BJ (cell line): ENCODE measurements around the gene CCDC12. TPM values are rescaled to one million over a fixed set of nuclear protein-coding genes. Genes with fewer than 3 reads are reported as not detected.

Source experiments
- CTCF ChIA-PET: fragments of 350-600 bp; formaldehyde crosslinking; extraction: SDS; loops from one replicate; lab custom pipeline; 2021; ENCODE audit warnings: antibody characterized with exemption, inconsistent platforms; lab: Yijun Ruan, JAX
- POLR2A ChIA-PET: fragments of 300-600 bp; sonication (Branson Sonifier 250); formaldehyde crosslinking; extraction: SDS; loops from one replicate; lab custom pipeline; 2021; ENCODE audit warnings: antibody characterized with exemption; lab: Charles Lee
- DNase-seq: peaks from one replicate; pipeline ENCODE4 v3.0.0-alpha.2; 2011; ENCODE audit warnings: low read depth
- H3K27me3 ChIP-seq: 2 replicates; pipeline ENCODE4 v1.6.0; 2011; ENCODE audit warnings: low read length; ENCODE audit not compliant: control insufficient read depth, insufficient read depth
- H3K36me3 ChIP-seq: 2 replicates; pipeline ENCODE4 v1.5.1; 2011; ENCODE audit warnings: low read length; ENCODE audit not compliant: control insufficient read depth, insufficient read depth
- H3K4me3 ChIP-seq: 2 replicates; pipeline ENCODE4 v1.5.1; 2011; ENCODE audit warnings: low read depth, mild to moderate bottlenecking, control low read depth, low read length
- CTCF ChIP-seq: IDR thresholded peaks from 2 replicates; pipeline ENCODE4 v1.5.1; 2011; ENCODE audit warnings: low read depth, mild to moderate bottlenecking, control low read depth, inconsistent platforms, low read length, moderate library complexity; ENCODE audit not compliant: insufficient read depth
- polyA plus RNA-seq: library from polyadenylated mRNA; depleted of rRNA; stranded (reverse); fragments of >200 nt; gene quantifications from 2 replicates; pipeline ENCODE4 v1.2.3, GENCODE V29; 2011

Gene CCDC12
- polyA plus RNA-seq, 1 experiment: 20.8 TPM

GRCh38 chr3:46991406-46992165, 15.0 kb upstream of the CCDC12 start:
- ChIA-PET POLR2A (no interaction called here), CTCF (interaction anchor here (1.2 kb wide), 1 partner anchor 67 kb away, joined by 4 read pairs; no protein-coding TSS in a partner anchor)
- no peak for TF ChIP-seq CTCF
- DNase-seq: no peak
- Histone ChIP-seq H3K4me3 (no peak overlapping the region), H3K36me3 (no peaks in the 10 kb centered on the region; the same call in 1 of the 2 replicates), H3K27me3 (no peaks in the 10 kb centered on the region)

GRCh38 chr3:46990573-46991374, 14.2 kb upstream of the CCDC12 start:
- ChIA-PET POLR2A (no interaction called here), CTCF (interaction anchor here (0.6 kb wide), 1 partner anchor 332 kb away, joined by 3 read pairs; no protein-coding TSS in a partner anchor)
- no peak for DNase-seq
- H3K27me3 ChIP-seq: no peaks in the 10 kb centered on the region
- no peaks in the 10 kb centered on the region; the same call in 1 of the 2 replicates for H3K36me3 ChIP-seq
- TF ChIP-seq CTCF: no peak
- no peak overlapping the region for H3K4me3 ChIP-seq

- ChIA-PET CTCF (no interaction called here), POLR2A (no interaction called here)
- no peak for DNase-seq
- Histone ChIP-seq H3K27me3 (no peaks in the 10 kb centered on the region), H3K4me3 (no peak overlapping the region), H3K36me3 (no peaks in the 10 kb centered on the region; the same call in 1 of the 2 replicates)
- no peak for TF ChIP-seq CTCF
These were observed 12.7 kb upstream of the CCDC12 start for GRCh38 chr3:46989146-46989810.

- Histone ChIP-seq H3K36me3 (no peaks in the 10 kb centered on the region; the same call in 1 of the 2 replicates), H3K4me3 (no peak overlapping the region), H3K27me3 (no peaks in the 10 kb centered on the region)
- ChIA-PET POLR2A (no interaction called here), CTCF (no interaction called here)
- no peak for TF ChIP-seq CTCF
- DNase-seq: no peak
These were observed 12.1 kb upstream of the CCDC12 start for GRCh38 chr3:46988616-46989015.
